ENCODE measurements around the gene PRKN.

DNA sequence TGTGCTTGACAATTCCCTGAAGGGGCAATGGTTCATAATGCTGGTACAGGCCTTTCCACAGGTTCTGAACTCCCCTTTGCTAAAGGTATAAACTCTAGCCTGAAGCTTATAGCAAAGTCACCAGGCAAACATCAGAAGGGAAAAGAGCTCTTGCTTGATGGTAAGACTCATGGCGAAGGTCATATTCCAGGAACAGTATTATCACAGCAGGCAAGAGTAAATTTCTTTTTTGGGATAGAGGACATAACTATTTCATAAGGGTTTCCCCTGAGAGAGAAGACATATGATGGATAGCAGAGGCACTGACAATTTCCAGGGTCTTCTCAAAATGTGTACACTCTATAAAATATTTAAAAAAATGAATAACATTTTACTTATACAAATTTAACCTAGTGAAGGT is 86.8 kb downstream of the PRKN start:
- TF ChIP-seq, protein P1, sequence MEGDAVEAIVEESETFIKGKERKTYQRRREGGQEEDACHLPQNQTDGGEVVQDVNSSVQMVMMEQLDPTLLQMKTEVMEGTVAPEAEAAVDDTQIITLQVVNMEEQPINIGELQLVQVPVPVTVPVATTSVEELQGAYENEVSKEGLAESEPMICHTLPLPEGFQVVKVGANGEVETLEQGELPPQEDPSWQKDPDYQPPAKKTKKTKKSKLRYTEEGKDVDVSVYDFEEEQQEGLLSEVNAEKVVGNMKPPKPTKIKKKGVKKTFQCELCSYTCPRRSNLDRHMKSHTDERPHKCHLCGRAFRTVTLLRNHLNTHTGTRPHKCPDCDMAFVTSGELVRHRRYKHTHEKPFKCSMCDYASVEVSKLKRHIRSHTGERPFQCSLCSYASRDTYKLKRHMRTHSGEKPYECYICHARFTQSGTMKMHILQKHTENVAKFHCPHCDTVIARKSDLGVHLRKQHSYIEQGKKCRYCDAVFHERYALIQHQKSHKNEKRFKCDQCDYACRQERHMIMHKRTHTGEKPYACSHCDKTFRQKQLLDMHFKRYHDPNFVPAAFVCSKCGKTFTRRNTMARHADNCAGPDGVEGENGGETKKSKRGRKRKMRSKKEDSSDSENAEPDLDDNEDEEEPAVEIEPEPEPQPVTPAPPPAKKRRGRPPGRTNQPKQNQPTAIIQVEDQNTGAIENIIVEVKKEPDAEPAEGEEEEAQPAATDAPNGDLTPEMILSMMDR (IDR thresholded peaks at IDR 0.05), result no peak
- TF ChIP-seq POLR2A (IDR thresholded peaks at IDR 0.05) (no peak), POLR2AphosphoS5 (IDR thresholded peaks at IDR 0.05; ENCODE audit: insufficient read depth in 1 of 2, low read depth in 1 of 2) (no peak)
